Measurements from ENCODE around the gene CMTM5. TPM values are rescaled to one million over a fixed set of nuclear protein-coding genes. Genes with fewer than 3 reads are reported as not detected.
"Not testable (repeated sequence)": the region's sequence is repeated elsewhere in the genome, so short reads cannot be mapped to it uniquely, and the experiment has no call there.

CMTM5 gene
- total RNA-seq, 1 donor from 2014 or later: not detected

- DNase-seq (ENCODE audit: extremely low read depth, low read depth, low spot score): no peak
Observed at GRCh38 chr14:23377573-23378563, 1.0 kb downstream of the CMTM5 start.

GRCh38 chr14:23378612-23379220, 1.9 kb downstream of the CMTM5 start:
- DNase-seq (ENCODE audit: extremely low read depth, low read depth, low spot score): no peak

- DNase-seq (ENCODE audit: extremely low read depth, low read depth, low spot score): no peak
Observed at GRCh38 chr14:23379366-23380196, 2.7 kb downstream of the CMTM5 start.

GRCh38 chr14:23380197-23380914, 3.5 kb downstream of the CMTM5 start:
- DNase-seq (ENCODE audit: extremely low read depth, low read depth, low spot score): no peak

GRCh38 chr14:23380976-23381375, 4.1 kb downstream of the CMTM5 start:
- DNase-seq (ENCODE audit: extremely low read depth, low read depth, low spot score): no peak

GRCh38 chr14:23381871-23382270, 5.0 kb downstream of the CMTM5 start:
- no peak for DNase-seq (ENCODE audit: extremely low read depth, low read depth, low spot score)

- no peak for DNase-seq (ENCODE audit: extremely low read depth, low read depth, low spot score)
Observed at GRCh38 chr14:23382276-23382675, 5.4 kb downstream of the CMTM5 start.

- no peak for DNase-seq (ENCODE audit: extremely low read depth, low read depth, low spot score)
Observed at GRCh38 chr14:23382731-23383440, 6.0 kb downstream of the CMTM5 start.

GRCh38 chr14:23384364-23385080, 7.7 kb downstream of the CMTM5 start:
- no peak for DNase-seq (ENCODE audit: extremely low read depth, low read depth, low spot score)

- no peak for DNase-seq (ENCODE audit: extremely low read depth, low read depth, low spot score)
Observed at GRCh38 chr14:23385244-23385641, 8.4 kb downstream of the CMTM5 start.

- no peak for DNase-seq (ENCODE audit: extremely low read depth, low read depth, low spot score)
Observed at GRCh38 chr14:23385642-23386265, 8.9 kb downstream of the CMTM5 start.

GRCh38 chr14:23386266-23386657, 9.4 kb downstream of the CMTM5 start:
- DNase-seq (ENCODE audit: extremely low read depth, low read depth, low spot score): not testable (repeated sequence)

- DNase-seq (ENCODE audit: extremely low read depth, low read depth, low spot score): no peak
Observed at GRCh38 chr14:23386999-23387398, 10.2 kb downstream of the CMTM5 start.

- DNase-seq (ENCODE audit: extremely low read depth, low read depth, low spot score): no peak
Observed at GRCh38 chr14:23387916-23388882, 11.4 kb downstream of the CMTM5 start.

GRCh38 chr14:23388996-23389395, 12.2 kb downstream of the CMTM5 start:
- DNase-seq (ENCODE audit: extremely low read depth, low read depth, low spot score): no peak

- DNase-seq (ENCODE audit: extremely low read depth, low read depth, low spot score): no peak
Observed at GRCh38 chr14:23389396-23389795, 12.6 kb downstream of the CMTM5 start.

- DNase-seq (ENCODE audit: extremely low read depth, low read depth, low spot score): not testable (repeated sequence)
Observed at GRCh38 chr14:23389871-23390270, 13.0 kb downstream of the CMTM5 start.

GRCh38 chr14:23392613-23393012, 15.8 kb downstream of the CMTM5 start:
- no peak for DNase-seq (ENCODE audit: extremely low read depth, low read depth, low spot score)

Measured in glomerular endothelial cell (primary cell).